Liver (tissue), 3 donors: ENCODE results near the gene DOK3.

Source experiments
- EGR1 ChIP-seq, 2 donors: IDR thresholded peaks; 2 replicates each; pipeline ENCODE4 v1.6.1; 2016 to 2018; ENCODE audit warnings: antibody characterized with exemption in 2 of 2, low read depth in 2 of 2
- GABPA ChIP-seq, 2 donors: IDR thresholded peaks in 1 of 2; conservative IDR thresholded peaks in 1 of 2; 2 replicates each; pipeline ENCODE4 v1.6.1; 2016; ENCODE audit warnings: antibody characterized with exemption in 2 of 2, mild to moderate bottlenecking in 1 of 2, moderate library complexity in 1 of 2
- HNF4G ChIP-seq: IDR thresholded peaks from 2 replicates; pipeline ENCODE4 v1.6.1; 2016; ENCODE audit warnings: antibody characterized with exemption
- JUND ChIP-seq, 2 donors: IDR thresholded peaks; 2 replicates each; pipeline ENCODE4 v1.6.1; 2016; ENCODE audit warnings: antibody characterized with exemption in 2 of 2
- RAD21 ChIP-seq, 2 donors: IDR thresholded peaks; 2 replicates each; pipeline ENCODE4 v1.6.1; 2016; ENCODE audit warnings: antibody characterized with exemption in 2 of 2, mild to moderate bottlenecking in 2 of 2
- RXRA ChIP-seq, 2 donors: IDR thresholded peaks; 2 replicates each; pipeline ENCODE4 v1.6.1; 2017 to 2018; ENCODE audit warnings: antibody characterized with exemption in 2 of 2, mild to moderate bottlenecking in 1 of 2
- SP1 ChIP-seq: IDR thresholded peaks from 2 replicates; pipeline ENCODE4 v1.6.1; 2018; ENCODE audit warnings: antibody characterized with exemption, mild to moderate bottlenecking
- YY1 ChIP-seq: IDR thresholded peaks from 2 replicates; pipeline ENCODE4 v1.6.1; 2016; ENCODE audit warnings: antibody characterized with exemption, mild to moderate bottlenecking
- TF ChIP-seq, protein P1 (sequence below): fragments of 150-350 bp; IDR thresholded peaks from 2 replicates; pipeline ENCODE4 v1.5.1; 2017; ENCODE audit warnings: improper control_type of control experiment, low read depth, low read length; ENCODE audit not compliant: missing input control
- TF ChIP-seq, protein P2 (sequence below): IDR thresholded peaks from 2 replicates; pipeline ENCODE4 v1.6.1; 2016; ENCODE audit warnings: antibody characterized with exemption
- TF ChIP-seq, protein P3 (sequence below): IDR thresholded peaks from 2 replicates; pipeline ENCODE4 v1.6.1; 2016; ENCODE audit warnings: antibody characterized with exemption
- TF ChIP-seq, protein P4 (sequence below): IDR thresholded peaks from 2 replicates; pipeline ENCODE4 v1.6.1; 2016; ENCODE audit warnings: antibody characterized with exemption, mild to moderate bottlenecking
- TF ChIP-seq, protein P5 (sequence below): IDR thresholded peaks from 2 replicates; pipeline ENCODE4 v1.6.1; 2016; ENCODE audit warnings: antibody characterized with exemption
- donor health status: healthy.
- donor health status: healthy.

DNA sequence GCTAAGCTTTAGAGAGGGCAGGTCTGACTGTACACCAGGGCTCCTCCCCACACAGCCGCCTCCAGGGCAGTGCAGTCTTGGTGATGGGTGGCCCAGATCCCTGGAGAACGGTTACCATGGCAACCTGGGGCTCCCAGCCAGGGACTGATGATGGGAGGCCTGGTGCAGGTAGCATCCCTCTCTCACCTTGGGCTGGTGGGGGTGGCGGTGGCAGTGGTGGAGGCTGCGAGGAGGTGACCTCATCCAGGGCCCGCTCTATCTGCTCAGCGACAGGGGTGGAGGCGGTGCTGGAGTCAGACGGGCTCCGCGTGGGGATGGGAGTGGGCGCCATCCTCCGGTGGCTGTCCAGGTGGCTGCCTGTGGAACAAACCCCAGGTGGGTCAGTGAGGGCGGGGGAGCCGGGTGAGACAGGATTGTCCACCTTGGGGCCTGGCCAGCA, 50.7 kb downstream of the DOK3 start:
- TF ChIP-seq, protein P1, sequence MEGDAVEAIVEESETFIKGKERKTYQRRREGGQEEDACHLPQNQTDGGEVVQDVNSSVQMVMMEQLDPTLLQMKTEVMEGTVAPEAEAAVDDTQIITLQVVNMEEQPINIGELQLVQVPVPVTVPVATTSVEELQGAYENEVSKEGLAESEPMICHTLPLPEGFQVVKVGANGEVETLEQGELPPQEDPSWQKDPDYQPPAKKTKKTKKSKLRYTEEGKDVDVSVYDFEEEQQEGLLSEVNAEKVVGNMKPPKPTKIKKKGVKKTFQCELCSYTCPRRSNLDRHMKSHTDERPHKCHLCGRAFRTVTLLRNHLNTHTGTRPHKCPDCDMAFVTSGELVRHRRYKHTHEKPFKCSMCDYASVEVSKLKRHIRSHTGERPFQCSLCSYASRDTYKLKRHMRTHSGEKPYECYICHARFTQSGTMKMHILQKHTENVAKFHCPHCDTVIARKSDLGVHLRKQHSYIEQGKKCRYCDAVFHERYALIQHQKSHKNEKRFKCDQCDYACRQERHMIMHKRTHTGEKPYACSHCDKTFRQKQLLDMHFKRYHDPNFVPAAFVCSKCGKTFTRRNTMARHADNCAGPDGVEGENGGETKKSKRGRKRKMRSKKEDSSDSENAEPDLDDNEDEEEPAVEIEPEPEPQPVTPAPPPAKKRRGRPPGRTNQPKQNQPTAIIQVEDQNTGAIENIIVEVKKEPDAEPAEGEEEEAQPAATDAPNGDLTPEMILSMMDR, result no peak
- TF ChIP-seq EGR1 (IDR thresholded peaks at IDR 0.05; ENCODE audit: low read depth in 2 of 2) (no peak), GABPA (IDR thresholded peaks at IDR 0.05 in 1 of 2, conservative IDR thresholded peaks at IDR 0.05 in 1 of 2) (no peak), YY1 (no peak), RAD21 (IDR thresholded peaks at IDR 0.05) (no peak), HNF4G (no peak), SP1 (no peak), JUND (IDR thresholded peaks at IDR 0.05) (no peak), RXRA (IDR thresholded peaks at IDR 0.05) (no peak)
- TF ChIP-seq, protein P2, sequence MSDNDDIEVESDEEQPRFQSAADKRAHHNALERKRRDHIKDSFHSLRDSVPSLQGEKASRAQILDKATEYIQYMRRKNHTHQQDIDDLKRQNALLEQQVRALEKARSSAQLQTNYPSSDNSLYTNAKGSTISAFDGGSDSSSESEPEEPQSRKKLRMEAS, result no peak
- TF ChIP-seq, protein P3, sequence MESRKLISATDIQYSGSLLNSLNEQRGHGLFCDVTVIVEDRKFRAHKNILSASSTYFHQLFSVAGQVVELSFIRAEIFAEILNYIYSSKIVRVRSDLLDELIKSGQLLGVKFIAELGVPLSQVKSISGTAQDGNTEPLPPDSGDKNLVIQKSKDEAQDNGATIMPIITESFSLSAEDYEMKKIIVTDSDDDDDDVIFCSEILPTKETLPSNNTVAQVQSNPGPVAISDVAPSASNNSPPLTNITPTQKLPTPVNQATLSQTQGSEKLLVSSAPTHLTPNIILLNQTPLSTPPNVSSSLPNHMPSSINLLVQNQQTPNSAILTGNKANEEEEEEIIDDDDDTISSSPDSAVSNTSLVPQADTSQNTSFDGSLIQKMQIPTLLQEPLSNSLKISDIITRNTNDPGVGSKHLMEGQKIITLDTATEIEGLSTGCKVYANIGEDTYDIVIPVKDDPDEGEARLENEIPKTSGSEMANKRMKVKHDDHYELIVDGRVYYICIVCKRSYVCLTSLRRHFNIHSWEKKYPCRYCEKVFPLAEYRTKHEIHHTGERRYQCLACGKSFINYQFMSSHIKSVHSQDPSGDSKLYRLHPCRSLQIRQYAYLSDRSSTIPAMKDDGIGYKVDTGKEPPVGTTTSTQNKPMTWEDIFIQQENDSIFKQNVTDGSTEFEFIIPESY, result no peak
- TF ChIP-seq, protein P4, sequence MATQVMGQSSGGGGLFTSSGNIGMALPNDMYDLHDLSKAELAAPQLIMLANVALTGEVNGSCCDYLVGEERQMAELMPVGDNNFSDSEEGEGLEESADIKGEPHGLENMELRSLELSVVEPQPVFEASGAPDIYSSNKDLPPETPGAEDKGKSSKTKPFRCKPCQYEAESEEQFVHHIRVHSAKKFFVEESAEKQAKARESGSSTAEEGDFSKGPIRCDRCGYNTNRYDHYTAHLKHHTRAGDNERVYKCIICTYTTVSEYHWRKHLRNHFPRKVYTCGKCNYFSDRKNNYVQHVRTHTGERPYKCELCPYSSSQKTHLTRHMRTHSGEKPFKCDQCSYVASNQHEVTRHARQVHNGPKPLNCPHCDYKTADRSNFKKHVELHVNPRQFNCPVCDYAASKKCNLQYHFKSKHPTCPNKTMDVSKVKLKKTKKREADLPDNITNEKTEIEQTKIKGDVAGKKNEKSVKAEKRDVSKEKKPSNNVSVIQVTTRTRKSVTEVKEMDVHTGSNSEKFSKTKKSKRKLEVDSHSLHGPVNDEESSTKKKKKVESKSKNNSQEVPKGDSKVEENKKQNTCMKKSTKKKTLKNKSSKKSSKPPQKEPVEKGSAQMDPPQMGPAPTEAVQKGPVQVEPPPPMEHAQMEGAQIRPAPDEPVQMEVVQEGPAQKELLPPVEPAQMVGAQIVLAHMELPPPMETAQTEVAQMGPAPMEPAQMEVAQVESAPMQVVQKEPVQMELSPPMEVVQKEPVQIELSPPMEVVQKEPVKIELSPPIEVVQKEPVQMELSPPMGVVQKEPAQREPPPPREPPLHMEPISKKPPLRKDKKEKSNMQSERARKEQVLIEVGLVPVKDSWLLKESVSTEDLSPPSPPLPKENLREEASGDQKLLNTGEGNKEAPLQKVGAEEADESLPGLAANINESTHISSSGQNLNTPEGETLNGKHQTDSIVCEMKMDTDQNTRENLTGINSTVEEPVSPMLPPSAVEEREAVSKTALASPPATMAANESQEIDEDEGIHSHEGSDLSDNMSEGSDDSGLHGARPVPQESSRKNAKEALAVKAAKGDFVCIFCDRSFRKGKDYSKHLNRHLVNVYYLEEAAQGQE, result no peak
- TF ChIP-seq, protein P5, sequence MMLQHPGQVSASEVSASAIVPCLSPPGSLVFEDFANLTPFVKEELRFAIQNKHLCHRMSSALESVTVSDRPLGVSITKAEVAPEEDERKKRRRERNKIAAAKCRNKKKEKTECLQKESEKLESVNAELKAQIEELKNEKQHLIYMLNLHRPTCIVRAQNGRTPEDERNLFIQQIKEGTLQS, result no peak
